Measurements from ENCODE around the gene E2F8.

GRCh38 chr11:19208959-19209546, 31.7 kb downstream of the E2F8 start:
- no peak for TF ChIP-seq CTCF (IDR thresholded peaks at IDR 0.05)
- TF ChIP-seq POLR2A (IDR thresholded peaks at IDR 0.05), result no peak

Data from heart left ventricle (tissue), 13 donors.